NCI-H1417 treated with DMSO at 0.1 percent for 48 hours (cell line): ENCODE data around the gene GOLGA6L10.
"Not testable (repeated sequence)": the region's sequence is repeated elsewhere in the genome, so short reads cannot be mapped to it uniquely, and the experiment has no call there.

Source experiments
- DNase-seq: peaks from one replicate; lab custom pipeline; 2025; lab: John Stamatoyannopoulos, UW

The GOLGA6L10 gene

GRCh38 chr15:82318281-82318680 lies 31.0 kb downstream of the GOLGA6L10 start:
- not testable (repeated sequence) for DNase-seq

GRCh38 chr15:82317516-82317915 lies 31.8 kb downstream of the GOLGA6L10 start:
- DNase-seq, result not testable (repeated sequence)

DNA sequence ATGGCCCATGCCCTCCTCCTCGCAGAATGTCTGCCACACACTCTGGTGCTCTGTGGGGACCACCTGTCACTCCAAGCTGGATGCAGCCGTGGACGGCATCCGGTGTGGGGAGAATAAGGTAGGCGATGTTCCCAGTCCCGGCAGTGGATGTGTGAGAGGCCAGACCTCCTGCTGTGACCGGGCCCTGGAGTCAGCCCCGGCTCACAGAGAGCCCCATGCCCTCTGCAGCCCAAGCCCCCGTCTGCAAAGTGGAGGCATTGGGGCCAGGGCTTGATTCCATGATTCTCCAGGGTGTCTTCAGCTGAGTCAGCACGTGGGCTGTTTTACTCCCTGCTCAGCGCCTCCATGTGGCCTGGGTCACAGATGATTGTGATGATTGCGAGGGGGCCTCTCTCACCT lies 32.2 kb downstream of the GOLGA6L10 start:
- DNase-seq, result no peak

DNA sequence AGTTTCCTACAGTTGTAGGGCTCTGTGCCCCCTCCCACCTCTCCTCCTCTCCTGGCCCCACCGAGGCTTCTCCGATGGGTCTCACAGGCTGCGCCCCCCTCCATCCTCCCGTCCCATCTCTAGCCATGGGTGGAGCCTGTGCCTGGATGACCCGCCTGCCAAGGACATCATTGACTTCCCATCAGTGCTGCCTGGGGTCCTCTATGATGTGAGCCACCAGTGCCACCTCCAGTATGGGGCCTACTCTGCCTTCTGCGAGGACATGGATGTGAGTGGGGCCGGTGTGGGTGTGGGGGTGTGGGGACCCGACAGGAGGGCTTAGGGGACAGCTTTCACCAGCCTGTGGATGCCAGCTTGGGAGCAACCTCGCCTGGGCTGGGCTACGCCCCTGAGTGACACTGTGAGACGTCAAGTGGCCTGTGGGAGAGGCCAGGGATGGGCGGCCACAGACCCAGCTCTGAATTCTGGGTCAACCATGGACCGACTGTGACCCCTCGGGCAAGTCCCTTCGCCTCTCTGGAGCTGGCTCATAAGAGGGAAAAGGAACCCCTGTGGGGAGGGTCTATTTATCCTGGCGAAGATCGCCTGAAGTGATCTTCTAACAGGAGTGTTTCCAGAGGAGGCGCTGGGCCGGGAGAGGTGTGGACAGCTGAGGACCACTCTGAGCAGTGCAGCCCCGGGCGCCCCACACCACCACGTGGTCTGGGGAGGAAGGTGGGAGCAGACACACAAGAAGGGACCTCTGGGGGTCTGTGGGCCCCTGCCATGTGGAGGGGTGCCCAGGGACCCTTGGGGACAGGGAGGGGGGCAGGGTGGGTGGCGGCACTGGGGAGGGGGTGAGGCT lies 32.8 kb downstream of the GOLGA6L10 start:
- not testable (repeated sequence) for DNase-seq

- no peak for DNase-seq
Measured at GRCh38 chr15:82315519-82316246, 33.6 kb downstream of the GOLGA6L10 start.

DNA sequence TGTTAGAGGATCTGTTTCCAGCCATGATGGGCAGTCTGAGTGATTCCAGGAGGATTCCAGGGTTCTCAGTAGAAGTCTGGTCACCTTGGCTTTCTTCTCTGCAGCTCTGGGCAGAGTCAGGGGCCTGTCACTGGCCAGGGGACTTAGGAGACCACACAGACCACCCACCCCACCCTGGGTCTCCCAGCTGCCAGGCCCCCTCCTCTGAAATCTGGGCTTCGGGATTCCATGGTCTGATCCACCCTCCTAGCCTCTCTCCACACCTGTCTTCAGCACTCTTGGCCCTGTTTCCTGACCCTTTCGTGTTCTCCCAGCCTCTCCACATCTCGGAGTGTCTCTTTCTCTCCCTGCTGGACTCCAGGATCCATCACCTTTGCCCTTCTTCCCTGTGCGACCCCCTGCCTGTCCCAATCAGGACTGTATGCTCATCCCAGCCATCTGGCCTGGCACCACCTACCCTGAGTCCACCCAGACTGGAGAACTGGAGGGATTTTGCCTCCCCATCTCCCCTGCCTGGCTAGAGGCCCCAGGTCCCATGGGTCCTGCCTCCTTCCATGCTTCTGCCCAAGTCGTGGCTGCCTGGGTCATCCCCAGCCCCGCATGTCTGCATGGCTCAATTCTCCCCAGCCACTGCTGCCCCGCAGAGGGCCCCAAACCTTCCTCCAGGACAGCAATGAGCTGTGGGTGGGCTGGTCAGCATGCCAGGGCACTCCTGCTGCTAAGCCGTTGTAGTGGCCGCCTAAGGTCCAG lies 34.3 kb downstream of the GOLGA6L10 start:
- no peak for DNase-seq

DNA sequence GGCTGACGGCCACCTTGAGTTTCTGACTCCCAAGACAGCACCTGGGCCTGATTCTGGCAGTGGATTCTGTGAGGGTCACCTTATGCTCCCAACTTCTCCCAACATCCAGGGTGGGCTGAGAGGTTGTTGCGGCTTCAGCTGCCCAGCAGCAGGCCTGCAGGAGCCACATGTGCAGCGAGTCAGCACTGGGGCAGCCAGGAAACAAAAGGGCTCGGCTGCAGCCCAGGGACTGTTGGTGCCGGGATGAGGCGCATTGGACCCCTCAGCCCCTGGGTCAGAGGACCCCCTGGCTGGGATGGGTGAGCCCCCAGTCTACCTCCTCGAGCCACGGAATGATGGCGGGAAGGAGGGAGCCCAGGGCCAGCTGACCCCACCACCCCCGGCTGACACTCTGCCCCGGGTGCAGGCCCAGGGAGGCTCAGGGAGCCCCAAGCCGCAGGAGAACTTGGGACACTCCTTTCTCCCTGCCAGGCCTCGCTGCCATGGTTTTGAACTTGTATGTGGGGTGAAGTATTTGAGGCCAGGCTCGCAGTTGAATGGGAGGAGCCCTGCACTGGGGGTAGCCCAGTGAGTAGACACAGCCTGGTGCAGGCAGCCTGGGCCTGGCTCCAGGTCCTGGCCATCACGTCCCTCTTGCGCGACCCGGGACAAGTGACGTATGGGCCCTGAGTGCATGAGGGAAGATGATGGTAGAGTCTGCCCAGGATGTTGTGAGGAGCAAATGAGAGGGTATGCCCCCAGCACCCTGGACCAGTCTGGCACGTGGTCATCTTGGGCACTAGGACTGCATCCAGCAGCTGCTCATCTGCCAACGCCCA lies 35.1 kb downstream of the GOLGA6L10 start:
- DNase-seq, result not testable (repeated sequence)

DNA sequence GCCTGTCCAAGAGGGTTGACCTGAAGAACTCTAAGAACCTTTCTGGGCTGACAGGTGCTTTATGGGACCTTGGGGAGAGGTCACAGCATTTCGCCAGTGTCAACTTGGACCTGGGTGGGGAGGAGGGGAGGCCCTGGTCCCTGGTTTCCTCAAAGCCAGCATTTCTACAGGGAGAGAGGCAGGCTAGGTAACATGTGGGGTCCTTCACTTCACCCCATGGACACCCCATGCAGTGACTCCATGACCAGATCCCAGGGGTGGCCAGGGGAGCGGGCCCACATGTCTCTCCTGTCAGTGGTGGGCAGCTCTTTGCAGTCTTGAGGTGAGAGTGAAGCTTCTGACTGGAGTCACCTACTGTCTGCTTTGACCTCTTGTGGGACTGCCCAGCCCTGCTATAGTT lies 35.8 kb downstream of the GOLGA6L10 start:
- DNase-seq, result no peak

DNA sequence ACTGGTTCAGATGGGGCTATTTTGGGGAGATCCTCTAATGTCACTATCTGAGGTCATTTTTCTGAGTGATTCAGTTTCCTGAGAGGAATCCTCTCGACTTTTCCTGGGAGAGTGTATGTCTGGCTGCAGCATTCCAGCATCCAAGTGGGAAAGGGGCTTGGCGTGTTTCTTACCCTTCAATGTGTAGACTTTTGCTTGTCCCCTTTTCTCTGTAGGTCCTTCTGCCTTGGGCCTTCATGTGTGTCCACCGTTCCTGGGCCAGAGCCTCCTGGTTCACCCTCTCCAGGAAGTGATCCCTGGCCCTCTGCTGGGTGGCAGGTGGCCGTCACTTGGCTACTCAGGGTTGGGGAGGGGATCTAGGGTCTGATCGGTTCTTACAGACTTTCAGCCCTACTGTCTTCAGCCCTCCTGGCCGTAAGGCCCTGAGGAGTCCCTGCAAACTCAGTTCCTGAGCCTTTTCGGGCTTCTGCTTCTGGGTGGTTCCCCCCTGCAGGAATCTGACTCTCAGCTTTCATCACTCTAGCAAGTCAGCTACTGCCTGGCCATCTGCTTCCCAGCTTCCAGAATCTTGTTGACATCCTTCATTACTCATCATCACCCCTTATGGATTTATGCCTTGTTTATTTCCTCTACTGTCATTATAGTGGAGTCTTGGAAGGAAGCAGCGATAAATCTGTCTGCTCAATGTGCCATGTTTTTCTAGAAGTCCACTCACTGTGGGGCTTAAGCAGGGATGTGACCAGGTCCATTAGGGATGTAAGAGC lies 36.5 kb downstream of the GOLGA6L10 start:
- DNase-seq, result no peak

GRCh38 chr15:82311321-82311720 lies 38.0 kb downstream of the GOLGA6L10 start:
- not testable (repeated sequence) for DNase-seq

DNA sequence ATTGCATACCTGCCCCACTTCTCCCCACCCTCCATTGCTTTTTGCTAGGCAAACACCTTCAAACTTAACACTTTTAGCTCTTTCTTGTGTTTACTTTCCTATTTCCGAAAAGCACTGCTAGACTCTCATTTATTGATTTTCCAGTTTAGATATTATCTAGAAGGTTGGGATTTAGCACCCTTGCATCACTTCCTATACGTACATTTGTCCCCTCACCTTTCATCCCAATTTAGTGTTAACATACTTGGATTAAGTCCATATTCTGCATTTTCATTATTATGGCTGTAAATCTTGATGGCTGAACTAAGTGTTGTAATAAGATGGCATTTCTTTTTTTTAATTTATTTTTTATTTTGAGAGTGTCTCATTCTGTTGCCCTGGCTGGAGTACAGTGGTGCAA lies 39.5 kb downstream of the GOLGA6L10 start:
- no peak for DNase-seq

DNA sequence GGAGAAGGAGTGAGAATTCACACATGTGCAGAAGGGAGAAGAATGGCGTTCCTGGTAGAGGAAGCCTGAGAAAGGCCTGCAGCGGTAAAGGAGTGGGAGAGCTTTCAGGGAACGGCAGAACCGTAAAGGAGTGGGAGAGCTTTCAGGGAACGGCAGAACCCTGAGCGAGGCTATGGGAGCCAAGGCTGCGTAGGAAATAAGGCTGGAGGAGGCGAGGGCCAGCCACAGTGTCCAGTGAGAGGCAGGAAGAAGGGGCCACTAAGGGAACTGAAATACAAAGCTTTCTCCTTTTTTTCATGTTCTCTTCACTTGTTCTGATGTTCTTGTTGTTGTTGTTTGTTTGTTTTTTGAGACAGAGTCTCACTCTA lies 41.6 kb downstream of the GOLGA6L10 start:
- no peak for DNase-seq

GRCh38 chr15:82306791-82307713 lies 42.2 kb downstream of the GOLGA6L10 start:
- no peak for DNase-seq

DNA sequence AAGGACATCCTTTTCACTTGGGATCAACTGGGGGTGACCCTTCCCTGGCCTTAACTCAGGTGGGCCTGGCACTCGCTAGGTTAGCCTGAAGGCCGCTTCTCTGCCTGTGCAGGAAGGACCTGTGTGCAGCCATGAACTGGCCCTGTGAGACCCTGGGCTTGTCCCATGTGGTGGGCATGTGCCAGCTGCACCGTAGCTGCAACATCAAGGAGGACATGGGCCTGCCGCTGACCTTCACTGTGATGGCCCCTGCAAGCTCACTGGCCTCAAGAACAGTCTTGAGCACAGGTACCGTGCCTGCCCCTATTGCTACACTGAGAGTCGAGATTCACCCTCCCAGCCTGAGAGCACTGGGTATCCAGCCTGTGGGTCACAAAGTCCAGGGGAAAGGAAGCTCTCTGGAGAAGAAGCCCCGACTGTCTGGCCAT lies 43.6 kb downstream of the GOLGA6L10 start:
- DNase-seq, result no peak

DNA sequence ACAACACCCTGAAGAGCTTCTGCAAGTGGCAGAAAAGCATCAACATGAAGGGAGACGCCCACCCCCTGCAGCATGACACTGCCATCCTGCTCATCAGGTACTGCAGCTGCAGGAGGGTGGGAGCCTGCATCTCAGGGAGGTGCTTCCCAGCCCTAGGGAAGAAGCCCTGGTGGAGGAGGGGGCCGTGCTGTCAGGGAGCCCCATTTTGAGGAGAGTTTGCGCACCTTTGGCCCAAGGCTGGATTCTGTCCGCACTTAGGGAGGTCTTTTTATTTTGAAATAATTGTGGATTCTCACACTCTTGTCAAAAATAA lies 44.5 kb downstream of the GOLGA6L10 start:
- DNase-seq, result no peak

GRCh38 chr15:82303956-82304777 lies 45.1 kb downstream of the GOLGA6L10 start:
- DNase-seq, result no peak

- DNase-seq, result no peak
Measured at GRCh38 chr15:82301296-82302016, 47.8 kb downstream of the GOLGA6L10 start.

DNA sequence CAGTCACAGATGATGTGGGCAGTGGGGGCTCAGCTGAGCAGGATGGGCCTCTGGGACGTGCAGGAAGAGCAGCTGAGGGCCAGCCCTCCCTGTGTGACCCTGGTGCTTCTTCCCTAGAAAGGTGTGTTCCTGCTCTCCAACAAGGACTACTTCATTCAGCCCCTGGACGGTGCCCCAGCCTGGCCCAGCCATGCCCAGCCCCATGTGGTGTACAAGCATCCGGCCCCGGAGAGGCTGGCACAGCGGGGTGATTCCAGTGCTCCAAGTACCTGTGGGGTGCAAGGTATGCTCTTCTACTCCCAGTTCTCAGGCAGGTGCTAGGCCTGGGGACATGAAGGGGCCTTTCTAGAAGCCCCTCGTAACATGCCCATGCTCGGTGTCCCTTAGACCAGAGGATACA lies 48.4 kb downstream of the GOLGA6L10 start:
- no peak for DNase-seq
